ENCODE data around the gene ELOVL6.
"Not testable (repeated sequence)": the region's sequence is repeated elsewhere in the genome, so short reads cannot be mapped to it uniquely, and the experiment has no call there.

ELOVL6 gene, protein sequence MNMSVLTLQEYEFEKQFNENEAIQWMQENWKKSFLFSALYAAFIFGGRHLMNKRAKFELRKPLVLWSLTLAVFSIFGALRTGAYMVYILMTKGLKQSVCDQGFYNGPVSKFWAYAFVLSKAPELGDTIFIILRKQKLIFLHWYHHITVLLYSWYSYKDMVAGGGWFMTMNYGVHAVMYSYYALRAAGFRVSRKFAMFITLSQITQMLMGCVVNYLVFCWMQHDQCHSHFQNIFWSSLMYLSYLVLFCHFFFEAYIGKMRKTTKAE

DNA sequence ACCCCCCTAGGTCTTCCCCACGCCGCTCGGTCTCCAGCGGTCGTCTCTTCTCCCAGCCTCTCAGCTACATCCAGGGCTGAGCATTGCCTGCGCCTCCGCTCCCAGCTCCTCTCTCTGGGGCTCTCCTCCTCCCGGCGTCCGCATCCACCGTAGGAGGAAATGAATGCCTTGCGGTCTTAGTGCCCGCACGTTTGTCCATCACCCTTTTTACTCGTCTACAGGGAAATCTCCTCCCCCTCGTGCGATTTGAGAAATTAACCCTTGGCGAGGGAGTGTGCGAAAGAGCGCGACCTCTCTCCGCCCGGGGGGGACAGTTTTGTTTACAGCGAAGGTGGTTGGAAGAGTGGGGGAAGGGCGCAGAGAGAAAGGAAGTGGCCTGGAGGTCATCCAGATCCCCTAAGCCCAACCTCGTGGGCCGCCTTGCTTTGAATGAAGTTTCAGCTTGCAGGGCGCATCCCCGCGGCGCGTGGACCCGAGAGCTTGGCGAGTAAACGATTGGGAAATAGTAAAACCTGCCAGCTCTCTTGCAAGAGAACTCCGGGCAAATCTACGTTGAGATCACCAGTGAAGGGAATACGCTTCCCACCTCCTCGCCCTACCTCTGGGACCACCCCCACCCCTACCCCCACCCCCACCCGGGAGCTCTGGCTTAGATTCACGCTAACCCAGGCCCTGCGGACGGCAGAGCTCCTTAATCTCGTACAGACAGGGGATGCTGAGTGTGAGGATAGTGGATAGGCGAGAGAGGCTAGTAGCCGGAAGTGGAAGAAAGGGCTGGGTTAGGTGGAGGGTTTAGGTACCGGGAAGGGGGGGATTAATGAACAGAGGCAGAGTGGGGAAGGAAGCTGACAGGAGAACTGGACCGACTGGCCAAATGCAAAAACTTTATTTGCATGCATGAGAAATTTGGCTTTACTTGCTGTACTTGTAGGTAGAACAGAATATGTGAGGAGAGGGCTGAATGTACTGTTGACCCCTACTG, at the start of gene ELOVL6:
Gene ELOVL6, minus strand, starts transcription at position 181 of the 982 bp plus-strand sequence. CDS start 280 bp downstream, outside the sequence.
- DNase-seq = peak; percentile 70

- DNase-seq = no peak
Measured at GRCh38 chr4:110248100-110248499, 49.7 kb upstream of the ELOVL6 start.

- no peak for DNase-seq
Measured at GRCh38 chr4:110247591-110247990, 49.2 kb upstream of the ELOVL6 start.

DNA sequence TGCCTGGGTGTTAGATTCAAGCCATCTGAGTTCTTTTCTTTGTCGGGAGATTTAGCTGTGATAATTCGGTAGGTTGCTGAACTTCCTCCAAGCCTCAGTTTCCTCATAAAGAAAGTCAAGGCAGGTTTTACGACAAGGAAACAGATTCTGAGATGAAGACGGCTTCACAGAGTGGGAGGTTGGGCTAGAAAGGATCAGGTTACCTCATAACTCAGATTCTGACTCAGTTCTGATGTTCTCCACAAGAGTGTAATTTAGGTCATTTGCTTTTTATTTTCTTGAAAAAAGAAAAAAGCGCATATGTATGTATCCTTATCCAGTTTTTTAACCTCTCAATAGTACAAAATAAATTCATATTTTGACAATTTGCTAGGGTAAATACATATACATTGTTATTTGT, 47.2 kb upstream of the ELOVL6 start:
- DNase-seq = peak; percentile 46

DNA sequence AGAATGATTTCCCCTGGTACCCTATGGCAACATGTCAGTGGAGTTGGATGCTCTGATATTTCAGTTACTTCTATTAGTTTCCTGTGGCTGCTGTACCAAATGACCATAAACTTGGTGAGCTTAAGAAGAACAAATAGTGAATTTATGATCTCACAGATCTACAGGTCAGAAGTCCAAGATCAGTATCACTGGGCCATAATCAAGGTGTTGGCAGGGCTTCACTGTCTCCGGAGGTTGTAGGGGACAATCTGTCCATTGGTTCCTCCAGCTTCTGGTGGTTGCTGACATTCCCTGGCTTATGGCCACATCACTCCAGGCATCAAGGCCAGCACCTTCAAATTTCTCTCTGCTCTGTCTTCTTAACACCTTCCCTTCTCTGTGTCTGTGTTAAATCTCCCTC, 37.9 kb upstream of the ELOVL6 start:
- no peak for DNase-seq

GRCh38 chr4:110233581-110233980, 35.2 kb upstream of the ELOVL6 start:
- DNase-seq = not testable (repeated sequence)

GRCh38 chr4:110231869-110232268, 33.5 kb upstream of the ELOVL6 start:
- no peak for DNase-seq

DNA sequence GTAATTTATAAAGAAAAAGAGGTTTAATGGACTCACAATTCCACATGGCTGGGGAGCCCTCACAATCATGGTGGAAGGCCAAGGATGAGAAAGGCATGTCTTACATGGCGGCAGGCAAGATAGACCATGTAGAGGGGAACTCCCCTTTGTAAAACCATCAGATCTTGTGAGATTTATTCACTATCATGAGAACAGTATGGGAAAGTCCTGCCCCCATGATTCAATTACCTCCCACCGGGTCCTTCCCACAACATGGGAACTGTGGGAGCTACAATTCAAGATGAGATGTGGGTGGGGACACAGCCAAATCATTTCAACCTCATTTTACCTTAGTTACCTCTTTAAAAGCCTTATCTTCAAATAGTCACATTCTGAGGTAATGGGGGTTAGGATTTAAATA, 30.9 kb upstream of the ELOVL6 start:
- no peak for DNase-seq

GRCh38 chr4:110224812-110225211, 26.4 kb upstream of the ELOVL6 start:
- peak; percentile 8 for DNase-seq

DNA sequence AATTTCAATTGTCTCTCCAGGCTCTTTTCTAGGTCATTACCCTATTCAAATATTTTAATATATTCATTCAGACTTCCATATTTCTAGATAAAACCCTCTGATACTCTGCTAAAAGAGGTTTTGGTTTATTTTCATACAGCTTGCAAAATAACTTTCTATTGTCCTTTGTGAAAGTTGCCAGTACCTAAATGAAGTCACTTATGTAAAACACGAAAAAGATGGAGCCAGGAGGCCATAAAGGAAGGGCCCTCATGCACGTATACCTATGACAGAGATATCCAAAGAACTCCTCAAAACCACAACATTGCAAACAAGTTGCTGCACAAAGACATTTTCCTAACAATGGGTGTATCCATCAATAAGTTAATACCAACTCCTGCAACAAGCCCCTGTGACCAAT, 25.7 kb upstream of the ELOVL6 start:
- no peak for DNase-seq

DNA sequence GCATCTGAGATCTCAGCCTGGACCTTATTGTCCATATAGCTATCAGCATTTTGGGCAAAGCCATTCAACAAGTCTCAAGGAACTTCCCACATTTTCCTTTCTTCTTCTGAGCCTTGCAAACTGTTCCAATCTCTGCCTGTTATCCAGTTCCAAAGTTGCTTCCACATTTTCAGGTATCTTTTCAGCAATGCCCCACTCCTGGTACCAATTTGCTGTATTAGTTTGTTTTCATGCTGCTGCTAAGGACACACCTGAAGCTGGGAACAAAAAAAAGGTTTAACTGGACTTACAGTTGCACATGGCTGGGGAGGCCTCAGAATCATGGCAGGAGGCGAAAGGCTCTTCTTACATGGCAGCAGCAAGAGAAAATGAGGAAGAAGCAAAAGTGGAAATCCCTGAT, 20.5 kb upstream of the ELOVL6 start:
- not testable (repeated sequence) for DNase-seq

DNA sequence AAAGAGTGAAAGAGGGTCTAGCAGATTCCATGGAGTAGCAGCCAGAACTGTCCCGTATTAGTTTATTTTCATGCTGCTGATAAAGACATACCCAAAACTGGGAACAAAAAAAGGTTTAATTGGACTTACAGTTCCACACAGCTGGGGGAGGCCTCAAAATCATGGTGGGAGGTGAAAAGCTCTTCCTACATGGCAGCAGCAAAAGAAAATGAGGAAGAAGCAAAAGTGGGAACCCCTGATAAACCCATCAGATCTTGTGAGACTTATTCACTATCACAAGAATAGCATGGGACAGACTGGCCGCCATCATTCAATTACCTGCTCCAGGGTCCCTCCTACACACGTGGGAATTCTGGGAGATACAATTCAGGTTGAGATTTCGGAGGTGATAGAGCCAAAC, 18.8 kb upstream of the ELOVL6 start:
- DNase-seq = not testable (repeated sequence)

DNA sequence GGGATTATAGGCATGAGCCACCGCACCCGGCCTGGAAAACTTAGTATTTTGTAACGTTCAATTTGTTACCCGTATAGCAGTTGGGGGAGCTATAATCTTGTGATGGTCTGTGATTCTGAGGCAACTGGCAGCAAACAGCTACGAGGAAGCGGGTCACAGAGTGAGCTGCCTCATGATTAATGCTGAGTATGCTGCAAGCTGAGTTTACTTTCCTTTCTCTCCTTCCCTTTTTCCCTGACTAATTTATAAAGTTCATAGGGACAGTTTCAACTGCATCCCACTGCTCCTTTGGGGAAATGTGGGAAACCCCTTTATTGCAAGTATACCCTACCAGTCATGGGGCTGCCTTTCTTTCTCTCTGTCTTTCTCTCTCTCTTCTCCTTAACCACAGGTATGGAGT, 17.7 kb upstream of the ELOVL6 start:
- no peak for DNase-seq

- DNase-seq = no peak
Measured at GRCh38 chr4:110211770-110212061, 13.3 kb upstream of the ELOVL6 start.

- DNase-seq = peak; percentile 45
Measured at GRCh38 chr4:110211007-110211769, 12.8 kb upstream of the ELOVL6 start.

- no peak for DNase-seq
Measured at GRCh38 chr4:110208419-110208818, 10.0 kb upstream of the ELOVL6 start.

GRCh38 chr4:110207233-110207632, 8.8 kb upstream of the ELOVL6 start:
- no peak for DNase-seq

DNA sequence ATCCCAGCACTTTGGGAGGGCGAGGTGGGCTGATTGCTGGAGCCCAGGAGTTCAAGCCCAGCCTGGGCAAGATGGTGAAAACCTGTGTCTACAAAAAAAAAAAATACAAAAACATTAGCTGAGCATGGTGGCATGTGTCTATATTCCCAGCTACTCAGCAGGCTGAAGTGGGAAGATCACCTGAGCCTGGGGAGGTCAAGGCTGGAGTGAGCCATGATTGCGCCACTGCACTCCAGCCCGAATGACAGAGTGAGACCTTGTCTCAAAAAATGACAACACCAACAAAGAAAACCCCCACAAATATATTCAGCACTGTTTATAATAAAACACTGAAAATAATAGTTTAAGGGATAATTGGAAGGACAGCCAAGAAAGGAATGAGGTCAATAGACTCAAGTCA, 3.6 kb upstream of the ELOVL6 start:
- DNase-seq = no peak

DNA sequence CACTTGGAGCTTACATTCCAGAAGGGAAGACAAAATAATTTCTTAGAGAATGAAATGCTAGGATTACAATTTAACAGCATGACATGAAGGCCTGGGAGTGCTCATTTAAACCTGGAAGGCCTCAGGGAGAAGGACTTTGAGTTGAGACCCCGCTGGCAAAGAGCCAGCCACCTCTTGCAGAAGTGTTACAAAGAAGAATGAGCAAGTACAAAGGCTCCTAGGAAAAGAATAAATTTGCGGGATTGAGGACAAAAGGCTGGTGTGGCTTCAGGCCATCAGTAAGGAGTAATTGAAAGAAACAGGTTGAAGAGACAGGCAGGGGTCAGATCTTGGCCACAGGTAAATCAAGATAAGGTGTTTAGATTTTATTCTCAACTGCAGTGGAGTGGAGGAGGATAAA, 3.1 kb upstream of the ELOVL6 start:
- DNase-seq = no peak

DNA sequence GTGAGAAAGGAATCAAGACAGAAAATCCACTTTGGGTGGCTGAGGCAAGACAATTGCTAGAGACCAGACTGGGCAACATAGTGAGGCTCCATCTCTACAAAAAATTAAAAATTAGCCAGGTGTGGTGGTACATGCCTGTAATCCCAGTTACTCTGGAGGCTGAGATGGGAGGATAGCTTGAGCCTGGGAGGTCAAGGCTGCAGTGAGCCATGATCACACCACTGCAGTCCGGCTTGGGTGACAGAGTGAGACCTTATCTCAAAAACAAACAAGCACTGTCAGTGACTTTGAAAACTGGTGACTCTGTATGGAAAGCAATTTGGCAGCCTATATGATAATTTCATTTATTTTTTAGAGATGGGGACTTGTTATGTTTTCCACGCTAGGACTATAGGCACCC, 2.3 kb upstream of the ELOVL6 start:
- DNase-seq = no peak

DNA sequence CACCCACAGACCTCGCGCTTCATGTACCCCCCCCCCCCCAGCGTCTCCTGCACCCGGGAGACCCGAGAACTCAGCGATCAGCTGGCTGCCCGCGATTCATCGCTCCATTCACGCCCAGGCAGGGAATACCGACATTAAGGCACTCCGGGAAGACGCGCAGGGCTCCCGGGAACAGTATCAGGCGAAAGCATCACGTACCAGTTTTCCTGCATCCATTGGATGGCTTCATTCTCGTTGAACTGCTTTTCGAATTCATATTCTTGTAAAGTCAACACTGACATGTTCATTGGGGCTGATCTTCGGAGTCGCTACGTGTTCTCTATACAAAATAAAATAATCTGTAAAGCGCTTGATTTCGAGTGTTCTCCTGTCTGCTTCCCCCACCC, 373 bp downstream of the ELOVL6 start:
- peak; percentile 37 for DNase-seq

- DNase-seq = peak; percentile 54
Measured at GRCh38 chr4:110197529-110198042, 829 bp downstream of the ELOVL6 start.

DNA sequence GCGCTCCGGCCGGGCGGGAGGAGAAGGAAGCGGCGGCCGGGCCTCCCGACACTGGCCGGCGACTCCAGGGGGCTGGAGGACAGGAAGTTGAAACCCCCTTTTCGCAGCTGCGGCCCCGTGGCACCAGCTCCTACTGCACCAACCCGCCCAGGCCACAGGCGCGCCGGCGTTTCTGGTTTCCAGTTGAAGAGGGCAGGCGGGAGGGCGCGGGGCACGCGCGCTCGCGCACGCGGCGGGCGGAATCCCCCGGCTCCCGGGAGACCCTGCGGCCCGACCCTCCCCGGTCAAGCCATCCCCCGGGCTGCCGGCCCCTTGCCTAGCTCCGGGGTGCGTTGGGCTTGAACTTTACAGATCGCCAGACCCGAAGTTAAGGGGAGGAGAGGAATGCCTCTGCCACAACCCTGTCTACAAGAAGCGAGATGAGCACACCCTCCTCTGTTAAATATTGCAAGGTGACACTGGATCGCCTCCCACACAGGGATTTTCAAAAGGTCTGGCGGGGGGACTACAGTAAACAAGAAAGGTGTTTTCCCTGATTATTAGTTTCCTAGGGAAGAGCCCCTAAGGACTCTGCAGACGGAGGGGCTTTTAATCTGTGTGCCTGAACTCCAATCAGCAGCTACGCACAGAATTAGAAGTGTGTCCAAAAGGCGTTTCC, 1.4 kb downstream of the ELOVL6 start:
- DNase-seq = no peak
